ENCODE measurements around the gene PGS1. TPM values are rescaled to one million over a fixed set of nuclear protein-coding genes. Genes with fewer than 3 reads are reported as not detected.

Gene PGS1
- total RNA-seq, 2 experiments from 2014 or later = 59.6 to 61.3 TPM

GRCh38 chr17:78364436-78365281 is 13.8 kb upstream of the PGS1 start:
- Histone ChIP-seq H3K79me2 (ENCODE audit: insufficient read depth, low read depth, low read length) (no peaks in the 10 kb centered on the region), H3K27ac (ENCODE audit: low read depth, low read length, poor library complexity, severe bottlenecking) (no peak overlapping the region), H3K9me2 (ENCODE audit: insufficient read depth, low read length) (no peaks in the 10 kb centered on the region), H3K4me2 (ENCODE audit: low read length) (no peak overlapping the region), H4K20me1 (ENCODE audit: insufficient read depth, low read length) (no peaks in the 10 kb centered on the region), H3K4me3 (ENCODE audit: low read depth, low read length, poor library complexity, severe bottlenecking) (no peak overlapping the region), H3K9me3 (ENCODE audit: low read length) (no peaks in the 10 kb centered on the region), H3K4me1 (ENCODE audit: insufficient read depth, low read length, poor library complexity, severe bottlenecking) (peaks cover 5% of the 10 kb centered on the region), H2AFZ (ENCODE audit: low read length) (no peak overlapping the region), H3K36me3 (ENCODE audit: insufficient read depth, low read length) (no peaks in the 10 kb centered on the region)
- TF ChIP-seq CTCF (conservative IDR thresholded peaks at IDR 0.05; ENCODE audit: low read length) = no peak
- TF ChIP-seq EZH2phosphoT487 (IDR thresholded peaks at IDR 0.05; ENCODE audit: borderline replicate concordance, low read depth, low read length) = peak; percentile 71; the same call in 1 of the 2 replicates
- POLR2A ChIA-PET = interaction anchor here (1.1 kb wide), 1 partner anchor 8 kb away, joined by 3 read pairs; no protein-coding TSS in a partner anchor
- intact Hi-C loops (cut with micrococcal nuclease; ENCODE audit: unreplicated experiment) = loop anchor here (10.0 kb wide), 1 partner anchor 340 kb away; no protein-coding TSS in a partner anchor
- BruUV-seq (replicated peaks) = no TSS peak
- no peak for DNase-seq (ENCODE audit: low spot score)
- CTCF ChIA-PET (ENCODE audit: unreplicated experiment) = no interaction called here

GRCh38 chr17:78365561-78366108 is 12.8 kb upstream of the PGS1 start:
- intact Hi-C loops (cut with micrococcal nuclease; ENCODE audit: unreplicated experiment) = loop anchor here (10.0 kb wide), 1 partner anchor 339 kb away; no protein-coding TSS in a partner anchor
- TF ChIP-seq CTCF (conservative IDR thresholded peaks at IDR 0.05; ENCODE audit: low read length) (no peak), EZH2phosphoT487 (IDR thresholded peaks at IDR 0.05; ENCODE audit: borderline replicate concordance, low read depth, low read length) (no peak)
- no peak for DNase-seq (ENCODE audit: low spot score)
- H3K4me2 ChIP-seq (ENCODE audit: low read length) = no peak overlapping the region
- ChIA-PET CTCF (ENCODE audit: unreplicated experiment) (no interaction called here), POLR2A (no interaction called here)
- no peaks in the 10 kb centered on the region for H3K4me1 ChIP-seq (ENCODE audit: insufficient read depth, low read length, poor library complexity, severe bottlenecking)
- no peak overlapping the region for H2AFZ ChIP-seq (ENCODE audit: low read length)
- H3K36me3 ChIP-seq (ENCODE audit: insufficient read depth, low read length) = no peaks in the 10 kb centered on the region
- H4K20me1 ChIP-seq (ENCODE audit: insufficient read depth, low read length) = no peaks in the 10 kb centered on the region
- H3K9me2 ChIP-seq (ENCODE audit: insufficient read depth, low read length) = no peaks in the 10 kb centered on the region
- no peaks in the 10 kb centered on the region for H3K79me2 ChIP-seq (ENCODE audit: insufficient read depth, low read depth, low read length)
- H3K4me3 ChIP-seq (ENCODE audit: low read depth, low read length, poor library complexity, severe bottlenecking) = no peak overlapping the region
- H3K9me3 ChIP-seq (ENCODE audit: low read length) = no peaks in the 10 kb centered on the region
- no TSS peak for BruUV-seq (replicated peaks)
- H3K27ac ChIP-seq (ENCODE audit: low read depth, low read length, poor library complexity, severe bottlenecking) = no peak overlapping the region
